NB4 (cell line): ENCODE results near the gene ADSL.

Source experiments
- POLR2A ChIP-seq: IDR thresholded peaks from 2 replicates; pipeline ENCODE4 v1.6.1; 2011; ENCODE audit warnings: mild to moderate bottlenecking; ENCODE audit not compliant: insufficient read length; ENCODE audit errors: extremely low read depth
- TF ChIP-seq, protein P1 (sequence below): IDR thresholded peaks from one replicate; pipeline ENCODE4 v1.5.1; 2012; ENCODE audit warnings: low read depth, low read length

DNA sequence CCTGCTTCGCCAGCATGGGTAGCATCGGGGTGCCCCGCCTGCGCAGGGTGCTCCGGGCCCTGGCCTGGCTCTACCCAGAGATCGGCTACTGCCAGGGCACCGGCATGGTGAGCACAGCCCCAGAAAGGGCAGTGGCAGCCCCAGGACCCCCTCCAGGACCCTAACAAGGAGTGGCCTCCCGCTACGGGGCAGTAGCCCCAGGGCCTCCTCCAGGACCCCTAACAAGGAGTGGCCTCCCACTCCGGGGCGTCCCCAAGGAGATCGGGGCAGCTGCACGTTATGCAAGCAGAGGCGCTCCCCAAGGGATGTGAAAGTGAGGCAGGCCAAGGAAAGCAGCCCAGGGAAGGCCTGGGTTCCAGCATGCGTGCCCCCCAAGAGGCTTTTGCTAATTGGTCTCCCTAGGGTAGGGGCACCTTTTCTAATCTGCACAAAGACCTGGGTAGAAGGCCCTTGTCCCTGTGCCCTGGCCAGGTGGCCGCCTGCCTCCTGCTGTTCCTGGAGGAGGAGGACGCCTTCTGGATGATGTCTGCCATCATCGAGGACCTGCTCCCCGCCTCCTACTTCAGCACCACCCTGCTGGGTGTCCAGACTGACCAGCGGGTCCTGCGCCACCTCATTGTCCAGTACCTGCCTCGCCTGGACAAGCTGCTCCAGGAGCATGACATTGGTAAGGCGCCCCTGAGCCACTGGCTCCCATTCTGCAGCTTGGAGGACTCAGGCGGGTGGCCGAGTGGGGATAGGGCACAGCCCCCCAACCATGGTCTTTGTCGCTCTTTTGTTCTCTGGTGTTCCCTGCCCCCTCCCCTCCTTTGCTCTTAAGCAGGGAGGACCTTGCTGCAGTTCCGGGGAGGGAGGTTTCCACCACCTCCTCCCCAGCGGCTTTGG is 59.1 kb downstream of the ADSL start:
- TF ChIP-seq, protein P1, sequence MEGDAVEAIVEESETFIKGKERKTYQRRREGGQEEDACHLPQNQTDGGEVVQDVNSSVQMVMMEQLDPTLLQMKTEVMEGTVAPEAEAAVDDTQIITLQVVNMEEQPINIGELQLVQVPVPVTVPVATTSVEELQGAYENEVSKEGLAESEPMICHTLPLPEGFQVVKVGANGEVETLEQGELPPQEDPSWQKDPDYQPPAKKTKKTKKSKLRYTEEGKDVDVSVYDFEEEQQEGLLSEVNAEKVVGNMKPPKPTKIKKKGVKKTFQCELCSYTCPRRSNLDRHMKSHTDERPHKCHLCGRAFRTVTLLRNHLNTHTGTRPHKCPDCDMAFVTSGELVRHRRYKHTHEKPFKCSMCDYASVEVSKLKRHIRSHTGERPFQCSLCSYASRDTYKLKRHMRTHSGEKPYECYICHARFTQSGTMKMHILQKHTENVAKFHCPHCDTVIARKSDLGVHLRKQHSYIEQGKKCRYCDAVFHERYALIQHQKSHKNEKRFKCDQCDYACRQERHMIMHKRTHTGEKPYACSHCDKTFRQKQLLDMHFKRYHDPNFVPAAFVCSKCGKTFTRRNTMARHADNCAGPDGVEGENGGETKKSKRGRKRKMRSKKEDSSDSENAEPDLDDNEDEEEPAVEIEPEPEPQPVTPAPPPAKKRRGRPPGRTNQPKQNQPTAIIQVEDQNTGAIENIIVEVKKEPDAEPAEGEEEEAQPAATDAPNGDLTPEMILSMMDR = no peak
- no peak for TF ChIP-seq POLR2A
